Skeletal muscle satellite cell (primary cell): Measurements from ENCODE around the gene GAB4.
"Not testable (repeated sequence)": the region's sequence is repeated elsewhere in the genome, so short reads cannot be mapped to it uniquely, and the experiment has no call there.

Experiments used
- H3K27me3 ChIP-seq: 2 replicates; pipeline ENCODE4 v1.7.0; 2013; ENCODE audit warnings: low read length; ENCODE audit not compliant: control insufficient read depth, insufficient read depth
- H3K36me3 ChIP-seq: 2 replicates; pipeline ENCODE4 v1.7.0; 2013; ENCODE audit warnings: mild to moderate bottlenecking, control low read depth, low read length; ENCODE audit not compliant: insufficient read depth
- H3K4me1 ChIP-seq: 2 replicates; pipeline ENCODE4 v1.7.0; 2013; ENCODE audit warnings: low read length; ENCODE audit not compliant: control insufficient read depth, insufficient read depth
- H3K4me2 ChIP-seq: 2 replicates; pipeline ENCODE4 v1.7.0; 2013; ENCODE audit warnings: mild to moderate bottlenecking, low read length
- H3K4me3 ChIP-seq: 2 replicates; pipeline ENCODE4 v1.7.0; 2013; ENCODE audit warnings: low read length
- H3K9ac ChIP-seq: 2 replicates; pipeline ENCODE4 v1.7.0; 2013; ENCODE audit warnings: mild to moderate bottlenecking, low read depth, low read length, moderate library complexity
- H3K9me3 ChIP-seq: replicated peaks from 2 replicates; pipeline ENCODE4 v1.7.0; 2013; ENCODE audit warnings: mild to moderate bottlenecking, control low read depth, low read length

GAB4 gene

GRCh38 chr22:17032277-17032676, 24.3 kb upstream of the GAB4 start:
- H3K4me1 ChIP-seq, H3K9me3 ChIP-seq, H3K36me3 ChIP-seq, H3K9ac ChIP-seq, H3K4me3 ChIP-seq, H3K4me2 ChIP-seq: not testable (repeated sequence)
- H3K27me3 ChIP-seq, result peaks cover 11% of the 10 kb centered on the region

DNA sequence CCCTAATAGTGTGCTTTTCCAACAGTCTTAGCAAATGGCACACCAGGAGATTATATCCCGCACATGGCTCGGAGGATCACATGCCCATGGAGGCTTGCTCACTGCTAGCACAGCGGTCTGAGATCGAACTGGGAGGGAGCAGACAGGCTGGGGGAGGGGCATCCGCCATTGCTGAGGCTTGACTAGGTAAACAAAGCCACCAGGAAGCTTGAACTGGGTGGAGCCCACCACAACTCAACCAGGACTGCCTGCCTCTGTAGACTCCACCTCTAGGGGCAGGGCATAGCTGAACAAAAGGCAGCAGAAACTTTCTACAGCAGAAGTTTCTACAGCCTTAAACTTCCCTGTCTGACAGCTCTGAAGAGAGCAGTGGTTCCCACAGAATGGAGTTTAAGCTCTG, 16.4 kb upstream of the GAB4 start:
- not testable (repeated sequence) for H3K27me3 ChIP-seq, H3K36me3 ChIP-seq, H3K4me3 ChIP-seq, H3K9ac ChIP-seq, H3K4me2 ChIP-seq, H3K4me1 ChIP-seq, H3K9me3 ChIP-seq

GRCh38 chr22:17015552-17015951, 7.5 kb upstream of the GAB4 start:
- H3K4me2 ChIP-seq, H3K4me3 ChIP-seq, H3K27me3 ChIP-seq, H3K9me3 ChIP-seq, H3K36me3 ChIP-seq, H3K9ac ChIP-seq, H3K4me1 ChIP-seq: not testable (repeated sequence)

DNA sequence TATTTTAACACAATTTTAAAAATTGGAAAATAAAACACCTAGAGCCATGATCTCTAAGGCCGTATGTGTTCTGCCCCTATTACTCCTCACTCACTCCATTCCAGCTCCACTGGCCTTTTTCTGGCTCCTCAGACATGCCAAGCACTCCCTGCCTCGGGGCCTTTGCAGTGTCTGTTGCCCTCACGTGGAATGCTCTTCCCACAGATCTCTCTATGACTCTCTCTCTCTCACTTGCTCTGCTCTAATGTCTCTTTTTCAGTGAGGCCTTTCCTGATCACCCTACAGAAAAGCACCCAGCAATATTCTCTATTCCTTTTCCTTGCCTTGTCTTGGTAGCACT, 6.0 kb upstream of the GAB4 start:
- H3K4me1 ChIP-seq, H3K4me3 ChIP-seq: not testable (repeated sequence)

DNA sequence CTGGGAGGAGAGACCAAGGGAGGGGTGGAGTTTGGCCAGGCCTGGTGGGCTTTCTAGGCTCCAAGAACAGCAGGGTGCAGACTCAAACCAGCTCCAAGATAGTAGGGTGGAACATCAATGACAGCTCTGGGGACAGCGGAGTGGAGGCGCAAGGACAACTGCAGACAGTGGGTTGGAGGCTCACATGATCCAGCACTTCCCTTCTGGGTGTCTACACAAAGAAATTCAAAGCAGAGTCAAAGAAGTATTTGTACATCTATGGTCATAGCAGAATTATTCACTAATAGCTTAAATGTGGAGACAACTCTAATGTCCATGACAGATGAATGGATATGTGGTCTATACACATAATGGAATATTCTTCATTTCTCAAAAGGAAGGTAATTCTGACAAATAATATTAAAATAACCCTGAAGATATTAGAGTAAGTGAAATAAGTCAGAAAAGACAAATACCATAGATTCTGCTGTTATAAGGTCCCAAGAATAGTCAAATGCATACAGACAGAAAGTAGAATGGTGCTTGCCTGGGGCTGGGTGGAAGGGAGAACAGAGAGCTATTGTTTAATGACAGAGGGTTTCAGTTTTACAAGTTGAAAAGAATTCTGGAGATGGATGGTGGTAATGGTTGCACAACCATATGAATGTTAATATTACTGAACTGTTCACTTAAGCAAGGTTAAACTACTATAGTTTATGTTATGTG, 5.5 kb upstream of the GAB4 start:
- Histone ChIP-seq H3K4me3 (no peak overlapping the region), H3K4me1 (no peaks in the 10 kb centered on the region), H3K36me3 (no peaks in the 10 kb centered on the region), H3K27me3 (no peaks in the 10 kb centered on the region), H3K4me2 (no peak overlapping the region), H3K9me3 (no peaks in the 10 kb centered on the region), H3K9ac (no peak overlapping the region)

More for the DNA sequence above, 6.0 kb upstream of the GAB4 start:
- not testable (repeated sequence) for H3K36me3 ChIP-seq, H3K9ac ChIP-seq, H3K27me3 ChIP-seq, H3K4me2 ChIP-seq, H3K9me3 ChIP-seq

GRCh38 chr22:17012267-17012666, 4.2 kb upstream of the GAB4 start:
- Histone ChIP-seq H3K4me3 (no peak overlapping the region), H3K4me1 (no peaks in the 10 kb centered on the region), H3K4me2 (no peak overlapping the region), H3K9me3 (no peaks in the 10 kb centered on the region), H3K36me3 (no peaks in the 10 kb centered on the region), H3K27me3 (no peaks in the 10 kb centered on the region), H3K9ac (no peak overlapping the region)

GRCh38 chr22:17009640-17010291, 1.7 kb upstream of the GAB4 start:
- Histone ChIP-seq H3K4me2 (no peak overlapping the region), H3K9ac (no peak overlapping the region), H3K4me1 (no peaks in the 10 kb centered on the region), H3K36me3 (no peaks in the 10 kb centered on the region), H3K4me3 (no peak overlapping the region), H3K27me3 (no peaks in the 10 kb centered on the region), H3K9me3 (no peaks in the 10 kb centered on the region)

- no peaks in the 10 kb centered on the region for H3K4me1 ChIP-seq
- no peak overlapping the region for H3K4me2 ChIP-seq
- no peak overlapping the region for H3K4me3 ChIP-seq
- H3K36me3 ChIP-seq, result no peaks in the 10 kb centered on the region
- no peaks in the 10 kb centered on the region for H3K27me3 ChIP-seq
- H3K9ac ChIP-seq, result no peak overlapping the region
- H3K9me3 ChIP-seq, result no peaks in the 10 kb centered on the region
Observed at GRCh38 chr22:17007257-17007656, 765 bp downstream of the GAB4 start.

DNA sequence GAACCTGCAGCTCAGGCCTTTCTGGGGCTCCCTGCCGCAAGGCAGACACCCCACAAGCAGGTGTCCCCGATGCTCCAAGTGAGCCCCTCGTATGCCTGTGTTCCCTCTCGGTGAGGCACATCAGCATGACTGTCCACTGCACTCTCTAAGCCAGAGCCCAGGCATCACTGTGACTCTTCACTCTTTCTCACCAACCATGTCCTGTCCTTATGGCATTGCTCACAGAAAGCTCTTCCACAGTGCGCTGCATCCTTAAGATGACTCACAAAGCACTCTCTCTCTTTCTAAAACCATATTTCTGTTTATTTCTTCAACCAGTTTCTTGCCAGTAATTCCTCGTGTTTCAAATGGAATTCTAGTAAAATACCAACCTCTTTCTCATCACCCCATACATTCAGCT, 18.1 kb downstream of the GAB4 start:
- Histone ChIP-seq H3K4me1 (no peaks in the 10 kb centered on the region), H3K9ac (no peak overlapping the region), H3K4me3 (no peak overlapping the region), H3K9me3 (peaks cover 4% of the 10 kb centered on the region), H3K36me3 (no peaks in the 10 kb centered on the region), H3K4me2 (no peak overlapping the region), H3K27me3 (no peaks in the 10 kb centered on the region)

DNA sequence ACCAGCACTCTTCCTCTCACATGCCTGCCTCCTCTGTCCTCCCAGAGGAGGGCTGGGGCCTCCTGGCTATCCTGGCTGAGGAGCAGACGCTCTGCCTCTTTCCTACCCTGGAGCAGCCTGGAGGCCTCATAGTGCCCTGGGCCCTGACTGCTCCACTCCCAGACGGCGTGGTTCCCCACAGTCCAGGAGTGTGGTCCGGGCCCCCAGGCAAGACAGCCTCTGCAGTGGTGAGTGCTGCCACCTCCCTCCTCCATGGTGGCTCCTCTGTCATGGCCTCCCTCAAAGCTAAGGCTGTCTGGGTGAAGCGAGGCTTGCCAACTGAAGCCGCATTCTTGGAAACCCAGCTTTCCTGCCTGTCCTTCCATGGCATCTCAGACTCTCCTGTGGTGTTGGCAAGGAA, 19.8 kb downstream of the GAB4 start:
- H3K9ac ChIP-seq, result no peak overlapping the region
- no peak overlapping the region for H3K4me3 ChIP-seq
- H3K4me1 ChIP-seq, result no peaks in the 10 kb centered on the region
- H3K4me2 ChIP-seq, result no peak overlapping the region
- peaks cover 4% of the 10 kb centered on the region for H3K9me3 ChIP-seq
- no peaks in the 10 kb centered on the region for H3K36me3 ChIP-seq
- H3K27me3 ChIP-seq, result no peaks in the 10 kb centered on the region

- Histone ChIP-seq H3K9me3 (peaks cover 4% of the 10 kb centered on the region), H3K9ac (no peak overlapping the region)
Observed at GRCh38 chr22:16987822-16988221, 20.2 kb downstream of the GAB4 start.

GRCh38 chr22:16975155-16975885, 32.7 kb downstream of the GAB4 start:
- no peaks in the 10 kb centered on the region for H3K4me1 ChIP-seq
- H3K4me2 ChIP-seq, result no peak overlapping the region
- H3K9ac ChIP-seq, result no peak overlapping the region
- no peaks in the 10 kb centered on the region for H3K9me3 ChIP-seq
- H3K4me3 ChIP-seq, result no peak overlapping the region
- H3K27me3 ChIP-seq, result no peaks in the 10 kb centered on the region
- H3K36me3 ChIP-seq, result no peaks in the 10 kb centered on the region

More at GRCh38 chr22:16987822-16988221, 20.2 kb downstream of the GAB4 start:
- no peaks in the 10 kb centered on the region for H3K4me1 ChIP-seq
- no peak overlapping the region for H3K4me2 ChIP-seq
- no peaks in the 10 kb centered on the region for H3K36me3 ChIP-seq
- no peak overlapping the region for H3K4me3 ChIP-seq
- H3K27me3 ChIP-seq, result no peaks in the 10 kb centered on the region
